H9 (cell line): ENCODE data around the gene FAM174B. TPM values are rescaled to one million over a fixed set of nuclear protein-coding genes. Genes with fewer than 3 reads are reported as not detected.

ENCODE experiments used
- DNase-seq: peaks from one replicate; pipeline ENCODE4 v3.0.0-alpha.2; 2017
- H2AFZ ChIP-seq: one replicate; pipeline ENCODE4 v1.6.1; 2013; ENCODE audit warnings: mild to moderate bottlenecking, low read length, control low read depth, moderate library complexity
- H2AK5ac ChIP-seq: 2 replicates; pipeline ENCODE4 v1.6.1; 2013; ENCODE audit warnings: low read length, control low read depth, mixed read lengths; ENCODE audit not compliant: insufficient read length
- H2BK120ac ChIP-seq: one replicate; pipeline ENCODE4 v1.6.1; 2013; ENCODE audit warnings: low read depth, mild to moderate bottlenecking, low read length, control low read depth, inconsistent platforms; ENCODE audit not compliant: poor library complexity, severe bottlenecking
- H2BK12ac ChIP-seq: 2 replicates; pipeline ENCODE4 v1.6.1; 2013; ENCODE audit warnings: low read length, control low read depth, mixed read lengths, low read depth; ENCODE audit not compliant: insufficient read length
- H2BK15ac ChIP-seq: 2 replicates; pipeline ENCODE4 v1.6.1; 2013; ENCODE audit warnings: low read depth, low read length, control low read depth
- H2BK20ac ChIP-seq: one replicate; pipeline ENCODE4 v1.6.1; 2013; ENCODE audit warnings: low read depth, mild to moderate bottlenecking, low read length, control low read depth, inconsistent platforms; ENCODE audit not compliant: poor library complexity, severe bottlenecking
- H2BK5ac ChIP-seq: 2 replicates; pipeline ENCODE4 v1.6.1; 2013; ENCODE audit warnings: low read length, control low read depth, mixed read lengths; ENCODE audit not compliant: insufficient read length
- H3K14ac ChIP-seq: 2 replicates; pipeline ENCODE4 v1.6.1; 2013; ENCODE audit warnings: low read length, control low read depth; ENCODE audit not compliant: insufficient read depth
- H3K18ac ChIP-seq: 2 replicates; pipeline ENCODE4 v1.6.1; 2013; ENCODE audit warnings: low read depth, mild to moderate bottlenecking, mixed read lengths, low read length, control low read depth; ENCODE audit not compliant: insufficient read length
- H3K23ac ChIP-seq: 2 replicates; pipeline ENCODE4 v1.6.1; 2013; ENCODE audit warnings: low read length, control low read depth, mixed read lengths, low read depth; ENCODE audit not compliant: insufficient read length
- H3K23me2 ChIP-seq: 2 replicates; pipeline ENCODE4 v1.6.1; 2013; ENCODE audit warnings: low read depth, mild to moderate bottlenecking, mixed read lengths, low read length, control low read depth; ENCODE audit not compliant: insufficient read length, poor library complexity, severe bottlenecking
- H3K27ac ChIP-seq: 2 replicates; pipeline ENCODE4 v1.5.1; 2013; ENCODE audit warnings: low read length, control low read depth, mixed read lengths, low read depth; ENCODE audit not compliant: insufficient read length
- H3K27me3 ChIP-seq: 2 replicates; pipeline ENCODE4 v1.6.1; 2013; ENCODE audit warnings: low read length, control low read depth, inconsistent platforms; ENCODE audit not compliant: insufficient read depth
- H3K4ac ChIP-seq: 2 replicates; pipeline ENCODE4 v1.6.1; 2013; ENCODE audit warnings: low read depth, mild to moderate bottlenecking, control low read depth, inconsistent platforms, low read length, moderate library complexity
- H3K4me1 ChIP-seq: 2 replicates; pipeline ENCODE4 v1.6.1; 2013; ENCODE audit warnings: low read length, control low read depth, inconsistent platforms; ENCODE audit not compliant: insufficient read depth
- H3K4me2 ChIP-seq: 2 replicates; pipeline ENCODE4 v1.6.1; 2013; ENCODE audit warnings: low read length, control low read depth, mixed read lengths; ENCODE audit not compliant: insufficient read length, insufficient read depth
- H3K56ac ChIP-seq: 2 replicates; pipeline ENCODE4 v1.6.1; 2013; ENCODE audit warnings: low read depth, mild to moderate bottlenecking, mixed read lengths, low read length, control low read depth; ENCODE audit not compliant: insufficient read length
- H3K79me1 ChIP-seq: 2 replicates; pipeline ENCODE4 v1.6.1; 2013; ENCODE audit warnings: low read depth, mild to moderate bottlenecking, moderate library complexity, low read length, control low read depth, inconsistent platforms; ENCODE audit not compliant: insufficient read depth, poor library complexity, severe bottlenecking
- H3K79me2 ChIP-seq: 2 replicates; pipeline ENCODE4 v1.6.1; 2013; ENCODE audit warnings: low read length, control low read depth, inconsistent platforms; ENCODE audit not compliant: insufficient read depth
- H3K9ac ChIP-seq: 2 replicates; pipeline ENCODE4 v1.6.1; 2013; ENCODE audit warnings: low read length, control low read depth, mixed read lengths; ENCODE audit not compliant: insufficient read length; ENCODE audit errors: extremely low read depth
- H3K9me3 ChIP-seq: one replicate; pipeline ENCODE4 v1.6.1; 2013; ENCODE audit warnings: low read depth, low read length, inconsistent platforms; ENCODE audit not compliant: control insufficient read depth
- H3T11ph ChIP-seq: one replicate; pipeline ENCODE4 v1.6.1; 2013; ENCODE audit warnings: mild to moderate bottlenecking, low read length, control low read depth, inconsistent platforms
- H4K20me1 ChIP-seq: one replicate; pipeline ENCODE4 v1.6.1; 2013; ENCODE audit not compliant: control insufficient read depth, insufficient read length, insufficient read depth
- H4K5ac ChIP-seq: 2 replicates; pipeline ENCODE4 v1.6.1; 2013; ENCODE audit warnings: low read depth, mild to moderate bottlenecking, mixed read lengths, low read length, control low read depth; ENCODE audit not compliant: insufficient read length
- H4K8ac ChIP-seq: replicated peaks from 2 replicates; pipeline ENCODE4 v1.6.1; 2013; ENCODE audit warnings: low read length, control low read depth, mixed read lengths, low read depth; ENCODE audit not compliant: insufficient read length
- H4K91ac ChIP-seq: 2 replicates; pipeline ENCODE4 v1.6.1; 2013; ENCODE audit warnings: low read depth, mild to moderate bottlenecking, moderate library complexity, mixed read lengths, low read length, control low read depth; ENCODE audit not compliant: insufficient read length
- H3K27ac Mint-ChIP-seq, 3 experiments: 2 replicates in 2 of 3; 3 replicates in 1 of 3; pipeline ENCODE4 v1.8.0; 2020 to 2021; ENCODE audit warnings: mixed read lengths in 3 of 3, mild to moderate bottlenecking in 1 of 3, moderate library complexity in 1 of 3
- H3K27me3 Mint-ChIP-seq: 2 replicates; pipeline ENCODE4 v1.8.0; 2021; ENCODE audit warnings: low read depth, mild to moderate bottlenecking, moderate library complexity, mixed read lengths
- H3K36me3 Mint-ChIP-seq, 3 experiments: 2 replicates in 2 of 3; 3 replicates in 1 of 3; pipeline ENCODE4 v1.8.0; 2020 to 2021; ENCODE audit warnings: low read depth in 3 of 3, mixed read lengths in 3 of 3; ENCODE audit not compliant: insufficient read depth in 1 of 3
- H3K4me1 Mint-ChIP-seq, 2 experiments: 2 replicates each; pipeline ENCODE4 v1.8.0; 2020; ENCODE audit warnings: mixed read lengths in 2 of 2
- H3K4me3 Mint-ChIP-seq, 2 experiments: 2 replicates in 1 of 2; 3 replicates in 1 of 2; pipeline ENCODE4 v1.8.0; 2020 to 2021; ENCODE audit warnings: mild to moderate bottlenecking in 2 of 2, mixed read lengths in 2 of 2, moderate library complexity in 1 of 2
- H3K9me3 Mint-ChIP-seq, 2 experiments: 2 replicates in 1 of 2; 3 replicates in 1 of 2; pipeline ENCODE4 v1.8.0; 2020; ENCODE audit warnings: mild to moderate bottlenecking in 2 of 2, mixed read lengths in 2 of 2, moderate library complexity in 1 of 2
- CTCF ChIP-seq: fragments of 200-600 bp; sonication (generic); conservative IDR thresholded peaks from 3 replicates; pipeline ENCODE4 v1.8.0; 2021; ENCODE audit warnings: antibody characterized with exemption, mild to moderate bottlenecking
- WGBS: extraction: QIAGEN DNeasy Blood & Tissue Kit; methylation state at CpG from one replicate; pipeline ENCODE4 v1.1.7; 2013; ENCODE audit warnings: missing lambda C conversion rate, low lambda C conversion rate, mixed read lengths; ENCODE audit not compliant: insufficient read length; ENCODE audit errors: extremely low coverage; 5-methylcytosine and 5-hydroxymethylcytosine counted together
- total RNA-seq: library from RNA; stranded (reverse); gene quantifications from 2 replicates; pipeline ENCODE4 v1.2.1, GENCODE V29; 2021

FAM174B gene
- total RNA-seq, 1 experiment from 2014 or later, result 38.0 TPM

GRCh38 chr15:92681141-92681631 is 25.6 kb upstream of the FAM174B start:
- H3K56ac ChIP-seq, result no peak overlapping the region
- no peak overlapping the region for H3K9ac ChIP-seq
- no peak overlapping the region for H4K91ac ChIP-seq
- H3T11ph ChIP-seq, result no peak overlapping the region
- H3K27me3 ChIP-seq, result no peaks in the 10 kb centered on the region
- no peak overlapping the region for H3K23ac ChIP-seq
- no peak overlapping the region for H2BK5ac ChIP-seq
- no peaks in the 10 kb centered on the region for H4K20me1 ChIP-seq
- no peaks in the 10 kb centered on the region for H3K23me2 ChIP-seq
- H4K5ac ChIP-seq, result no peak overlapping the region
- no peak for TF ChIP-seq CTCF
- no peak overlapping the region for H2BK15ac ChIP-seq
- no peak overlapping the region for H3K14ac ChIP-seq
- Mint-ChIP-seq H3K27ac (no peak overlapping the region), H3K27me3 (peaks cover 4% of the 10 kb centered on the region; the same call in 1 of the 2 replicates), H3K4me1 (peaks cover 7 to 15% of the 10 kb centered on the region in 2 experiments), H3K9me3 (no peaks in the 10 kb centered on the region; a peak in 1 of 5 replicates), H3K4me3 (no peak overlapping the region), H3K36me3 (no peaks in the 10 kb centered on the region)
- H3K18ac ChIP-seq, result no peak overlapping the region
- WGBS, result no CpG with 5 or more reads among the region's 3 CpGs
- DNase-seq, result no peak
- no peaks in the 10 kb centered on the region for H3K79me2 ChIP-seq
- H2BK12ac ChIP-seq, result no peak overlapping the region
- no peak overlapping the region for H2AFZ ChIP-seq
- no peak overlapping the region for H3K27ac ChIP-seq
- H2AK5ac ChIP-seq, result no peak overlapping the region
- H2BK20ac ChIP-seq, result no peak overlapping the region
- H2BK120ac ChIP-seq, result no peak overlapping the region
- H3K9me3 ChIP-seq, result no peaks in the 10 kb centered on the region
- H3K4me1 ChIP-seq, result no peaks in the 10 kb centered on the region
- no peak overlapping the region for H4K8ac ChIP-seq
- no peaks in the 10 kb centered on the region for H3K79me1 ChIP-seq
- H3K4me2 ChIP-seq, result no peak overlapping the region
- H3K4ac ChIP-seq, result no peak overlapping the region
